GM19452 (cell line): ENCODE measurements around the gene MRPL54.

Experiments used
- ATAC-seq: cut with Tn5 transposase; IDR thresholded peaks from one replicate; pipeline ENCODE4 v1.9.1; 2021; ENCODE audit not compliant: unreplicated experiment

The MRPL54 gene

GRCh38 chr19:3784607-3785450 lies 22.3 kb downstream of the MRPL54 start:
- ATAC-seq, result no peak

- ATAC-seq, result no peak
Observed at GRCh38 chr19:3785451-3785937, 23.0 kb downstream of the MRPL54 start.

- ATAC-seq, result no peak
Observed at GRCh38 chr19:3785938-3786824, 23.7 kb downstream of the MRPL54 start, which contains the start of gene MATK. TSS of gene MATK (minus strand) at chr19:3786381. CDS start at chr19:3785135, 1,246 bp downstream.

GRCh38 chr19:3788996-3789778 lies 26.7 kb downstream of the MRPL54 start:
- ATAC-seq, result no peak

GRCh38 chr19:3790209-3790734 lies 27.8 kb downstream of the MRPL54 start:
- no peak for ATAC-seq

- ATAC-seq, result no peak
Observed at GRCh38 chr19:3790941-3791340, 28.5 kb downstream of the MRPL54 start.

- no peak for ATAC-seq
Observed at GRCh38 chr19:3792114-3792513, 29.6 kb downstream of the MRPL54 start.

- no peak for ATAC-seq
Observed at GRCh38 chr19:3793799-3794198, 31.3 kb downstream of the MRPL54 start.

GRCh38 chr19:3796358-3796757 lies 33.9 kb downstream of the MRPL54 start:
- no peak for ATAC-seq

GRCh38 chr19:3798137-3798536 lies 35.7 kb downstream of the MRPL54 start:
- ATAC-seq, result no peak

- ATAC-seq, result no peak
Observed at GRCh38 chr19:3800996-3801395, 38.5 kb downstream of the MRPL54 start.

GRCh38 chr19:3801412-3802096 lies 39.1 kb downstream of the MRPL54 start:
- no peak for ATAC-seq

- no peak for ATAC-seq
Observed at GRCh38 chr19:3803114-3803888, 40.8 kb downstream of the MRPL54 start.

GRCh38 chr19:3803986-3804385 lies 41.5 kb downstream of the MRPL54 start:
- ATAC-seq, result no peak

GRCh38 chr19:3804429-3804828 lies 41.9 kb downstream of the MRPL54 start:
- no peak for ATAC-seq

- ATAC-seq, result no peak
Observed at GRCh38 chr19:3805859-3806258, 43.4 kb downstream of the MRPL54 start.

GRCh38 chr19:3807131-3807480 lies 44.6 kb downstream of the MRPL54 start:
- no peak for ATAC-seq

GRCh38 chr19:3807574-3808354 lies 45.3 kb downstream of the MRPL54 start:
- no peak for ATAC-seq
